ENCODE data around the gene CACHD1. TPM values are rescaled to one million over a fixed set of nuclear protein-coding genes. Genes with fewer than 3 reads are reported as not detected.
"Not testable (repeated sequence)": the region's sequence is repeated elsewhere in the genome, so short reads cannot be mapped to it uniquely, and the experiment has no call there.

CACHD1 gene
- total and polyA plus RNA-seq, 3 donors from 2014 or later: 7.4 to 10.3 (median 8.3) TPM

- no peaks in the 10 kb centered on the region for H3K27me3 ChIP-seq
- no peak overlapping the region for H3K27ac ChIP-seq
- peaks cover 16% of the 10 kb centered on the region for H3K4me1 ChIP-seq
- peak overlapping the region; percentile 41 to 58 for H3K4me3 ChIP-seq
- intact Hi-C loops (cut with DNase I; ENCODE audit: low total_unique reads): no loop called here
- H3K36me3 ChIP-seq (ENCODE audit: low read depth, missing control alignments): no peaks in the 10 kb centered on the region
- no peak for TF ChIP-seq CTCF (IDR thresholded peaks at IDR 0.05)
- TF ChIP-seq POLR2A (IDR thresholded peaks at IDR 0.05): no peak
- DNase-seq: peak; percentile 32
- H3K9me3 ChIP-seq: no peaks in the 10 kb centered on the region
- 43 to 46% methylated on average over 15 of the region's 15 CpGs for WGBS, 2 donors
Observed at GRCh38 chr1:64505944-64506655, 36.2 kb downstream of the CACHD1 start.

- intact Hi-C loops (cut with DNase I; ENCODE audit: low total_unique reads): no loop called here
- H3K4me1 ChIP-seq: peaks cover 14% of the 10 kb centered on the region
- no peaks in the 10 kb centered on the region for H3K36me3 ChIP-seq (ENCODE audit: low read depth, missing control alignments)
- no peaks in the 10 kb centered on the region for H3K27me3 ChIP-seq
- no peak overlapping the region for H3K27ac ChIP-seq
- no peaks in the 10 kb centered on the region for H3K9me3 ChIP-seq
- no peak for DNase-seq
- TF ChIP-seq CTCF (IDR thresholded peaks at IDR 0.05) (no peak), POLR2A (IDR thresholded peaks at IDR 0.05) (no peak)
- WGBS, 2 donors: 65 to 70% methylated on average over 2 of the region's 2 CpGs
- no peak overlapping the region for H3K4me3 ChIP-seq
Observed at GRCh38 chr1:64508629-64509028, 38.7 kb downstream of the CACHD1 start.

- Histone ChIP-seq H3K4me3 (no peak overlapping the region), H3K27ac (no peak overlapping the region), H3K27me3 (no peaks in the 10 kb centered on the region), H3K36me3 (ENCODE audit: low read depth, missing control alignments) (no peaks in the 10 kb centered on the region), H3K4me1 (peaks cover 33% of the 10 kb centered on the region), H3K9me3 (no peaks in the 10 kb centered on the region)
- intact Hi-C loops (cut with DNase I; ENCODE audit: low total_unique reads): no loop called here
- 82 to 87% methylated on average over 4 of the region's 4 CpGs for WGBS, 2 donors
- no peak for TF ChIP-seq CTCF (IDR thresholded peaks at IDR 0.05)
- no peak for TF ChIP-seq POLR2A (IDR thresholded peaks at IDR 0.05)
- no peak for DNase-seq
Observed at GRCh38 chr1:64511044-64511443, 41.1 kb downstream of the CACHD1 start.

GRCh38 chr1:64512206-64512605 is 42.3 kb downstream of the CACHD1 start:
- intact Hi-C loops (cut with DNase I; ENCODE audit: low total_unique reads); DNase-seq; H3K27ac ChIP-seq; H3K27me3 ChIP-seq; H3K36me3 ChIP-seq (ENCODE audit: low read depth, missing control alignments); H3K9me3 ChIP-seq; H3K4me3 ChIP-seq: not testable (repeated sequence)
- peaks cover 35% of the 10 kb centered on the region for H3K4me1 ChIP-seq
- WGBS, 2 donors: 34% methylated on average over 2 of the region's 2 CpGs

GRCh38 chr1:64513545-64513944 is 43.6 kb downstream of the CACHD1 start:
- TF ChIP-seq CTCF (IDR thresholded peaks at IDR 0.05) (no peak), POLR2A (IDR thresholded peaks at IDR 0.05) (no peak)
- Histone ChIP-seq H3K9me3 (no peaks in the 10 kb centered on the region), H3K36me3 (ENCODE audit: low read depth, missing control alignments) (no peaks in the 10 kb centered on the region), H3K4me3 (no peak overlapping the region), H3K27me3 (no peaks in the 10 kb centered on the region), H3K27ac (peak overlapping the region; percentile 60 to 76), H3K4me1 (peaks cover 35% of the 10 kb centered on the region)
- intact Hi-C loops (cut with DNase I; ENCODE audit: low total_unique reads): no loop called here
- DNase-seq: no peak
